Measurements from ENCODE around the gene LONP2. TPM values are rescaled to one million over a fixed set of nuclear protein-coding genes. Genes with fewer than 3 reads are reported as not detected.

LONP2 gene
- total and polyA plus RNA-seq, 2 donors, result 37.7 to 39.5 TPM

GRCh38 chr16:48247311-48247710 lies 3.2 kb downstream of the LONP2 start, which contains the start of gene ABCC11:
Gene ABCC11, minus strand, starts transcription at chr16:48247539. Its CDS starts 15,618 bp downstream, at chr16:48231921.
- peak in 2 of 9 donors; percentile 2 to 15 for DNase-seq (ENCODE audit: low read depth in 6 of 9, low spot score in 9 of 9)
- no peaks in the 10 kb centered on the region for H3K27me3 ChIP-seq (ENCODE audit: control insufficient read depth in 2 of 2, insufficient read depth in 1 of 2, low read length in 1 of 2)
- H3K27ac ChIP-seq (ENCODE audit: low read depth in 1 of 2, low read length in 1 of 2), result no peak within 1 kb of the TSS
- H3K9me3 ChIP-seq (ENCODE audit: control insufficient read depth in 2 of 2, insufficient read depth in 1 of 2, low read length in 1 of 2), result no peaks in the 10 kb centered on the region
- no peak within 1 kb of the TSS for H3K4me3 ChIP-seq (ENCODE audit: low read length in 2 of 2)
- peaks cover 5 to 7% of the 10 kb centered on the region in 2 donors for H3K4me1 ChIP-seq (ENCODE audit: control insufficient read depth in 2 of 2, insufficient read depth in 2 of 2, low read length in 2 of 2)
- WGBS, result 41% methylated on average over 4 of the region's 4 CpGs
- no peaks in the 10 kb centered on the region for H3K36me3 ChIP-seq (ENCODE audit: control insufficient read depth in 2 of 2, insufficient read depth in 2 of 2, low read length in 1 of 2)

GRCh38 chr16:48250520-48251278 lies 6.6 kb downstream of the LONP2 start:
- peaks cover 2 to 5% of the 10 kb centered on the region in 2 donors for H3K4me1 ChIP-seq (ENCODE audit: control insufficient read depth in 2 of 2, insufficient read depth in 2 of 2, low read length in 2 of 2)
- no peak overlapping the region for H3K27ac ChIP-seq (ENCODE audit: low read depth in 1 of 2, low read length in 1 of 2)

DNA sequence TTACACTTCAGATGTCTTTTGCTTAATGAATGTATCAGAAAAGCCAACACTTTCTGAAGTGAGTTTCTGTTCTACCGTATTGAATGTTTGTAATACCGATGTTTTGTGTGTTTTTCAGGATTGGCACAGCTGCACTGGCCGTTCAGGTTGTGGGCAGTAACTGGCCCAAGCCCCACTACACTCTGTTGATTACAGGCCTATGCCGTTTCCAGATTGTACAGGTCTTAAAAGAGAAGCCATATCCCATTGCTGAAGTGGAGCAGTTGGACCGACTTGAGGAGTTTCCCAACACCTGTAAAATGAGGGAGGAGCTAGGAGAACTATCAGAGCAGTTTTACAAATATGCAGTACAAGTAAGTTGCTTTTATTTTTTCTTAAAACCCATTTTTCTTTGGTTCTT lies 7.9 kb downstream of the LONP2 start:
- no peak overlapping the region for H3K4me3 ChIP-seq (ENCODE audit: low read length in 2 of 2)
- no peak overlapping the region for H3K27ac ChIP-seq (ENCODE audit: low read depth in 1 of 2, low read length in 1 of 2)
- 96% methylated on average over 5 of the region's 5 CpGs for WGBS
- H3K36me3 ChIP-seq (ENCODE audit: control insufficient read depth in 2 of 2, insufficient read depth in 2 of 2, low read length in 1 of 2), result peaks cover 3 to 7% of the 10 kb centered on the region in 2 donors
- no peak for DNase-seq (ENCODE audit: low read depth in 6 of 9, low spot score in 9 of 9)
- H3K27me3 ChIP-seq (ENCODE audit: control insufficient read depth in 2 of 2, insufficient read depth in 1 of 2, low read length in 1 of 2), result no peaks in the 10 kb centered on the region
- H3K4me1 ChIP-seq (ENCODE audit: control insufficient read depth in 2 of 2, insufficient read depth in 2 of 2, low read length in 2 of 2), result peaks cover 0 to 5% of the 10 kb centered on the region in 2 donors
- H3K9me3 ChIP-seq (ENCODE audit: control insufficient read depth in 2 of 2, insufficient read depth in 1 of 2, low read length in 1 of 2), result no peaks in the 10 kb centered on the region

More at GRCh38 chr16:48250520-48251278, 6.6 kb downstream of the LONP2 start:
- H3K9me3 ChIP-seq (ENCODE audit: control insufficient read depth in 2 of 2, insufficient read depth in 1 of 2, low read length in 1 of 2), result no peaks in the 10 kb centered on the region
- H3K27me3 ChIP-seq (ENCODE audit: control insufficient read depth in 2 of 2, insufficient read depth in 1 of 2, low read length in 1 of 2), result no peaks in the 10 kb centered on the region
- no peak for DNase-seq (ENCODE audit: low read depth in 6 of 9, low spot score in 9 of 9)
- no peak overlapping the region for H3K4me3 ChIP-seq (ENCODE audit: low read length in 2 of 2)
- peaks cover 3 to 7% of the 10 kb centered on the region in 2 donors for H3K36me3 ChIP-seq (ENCODE audit: control insufficient read depth in 2 of 2, insufficient read depth in 2 of 2, low read length in 1 of 2)
- 98% methylated on average over 5 of the region's 5 CpGs for WGBS

DNA sequence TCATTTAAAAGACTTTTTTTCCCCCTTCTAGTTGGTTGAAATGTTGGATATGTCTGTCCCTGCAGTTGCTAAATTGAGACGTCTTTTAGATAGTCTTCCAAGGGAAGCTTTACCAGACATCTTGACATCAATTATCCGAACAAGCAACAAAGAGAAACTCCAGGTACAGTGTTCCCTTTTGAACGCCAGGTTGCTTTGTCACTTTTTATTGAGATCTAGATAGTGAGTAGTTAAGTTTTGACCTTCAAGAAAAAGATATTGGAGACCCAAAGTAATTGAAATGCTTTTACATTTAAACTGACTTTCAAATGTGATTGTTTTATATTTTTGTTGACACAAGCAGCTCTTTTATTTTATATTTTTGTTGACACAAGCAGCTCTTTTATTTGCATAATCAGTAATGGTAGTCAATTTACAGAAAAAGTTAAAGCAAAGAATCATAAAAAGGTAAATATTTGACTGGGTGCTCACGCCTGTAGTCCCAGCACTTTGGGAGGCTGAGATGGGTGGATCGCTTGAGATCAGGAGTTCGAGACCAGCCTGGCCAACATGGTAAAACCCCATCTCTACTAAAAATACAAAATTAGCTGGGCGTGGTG lies 12.6 kb downstream of the LONP2 start:
- no peak overlapping the region for H3K4me3 ChIP-seq (ENCODE audit: low read length in 2 of 2)
- WGBS, result 98% methylated on average over 7 of the region's 7 CpGs
- H3K27ac ChIP-seq (ENCODE audit: low read depth in 1 of 2, low read length in 1 of 2), result no peak overlapping the region
- H3K27me3 ChIP-seq (ENCODE audit: control insufficient read depth in 2 of 2, insufficient read depth in 1 of 2, low read length in 1 of 2), result no peaks in the 10 kb centered on the region
- peaks cover 9 to 10% of the 10 kb centered on the region in 2 donors for H3K36me3 ChIP-seq (ENCODE audit: control insufficient read depth in 2 of 2, insufficient read depth in 2 of 2, low read length in 1 of 2)
- DNase-seq (ENCODE audit: low read depth in 6 of 9, low spot score in 9 of 9), result no peak
- no peaks in the 10 kb centered on the region for H3K9me3 ChIP-seq (ENCODE audit: control insufficient read depth in 2 of 2, insufficient read depth in 1 of 2, low read length in 1 of 2)
- H3K4me1 ChIP-seq (ENCODE audit: control insufficient read depth in 2 of 2, insufficient read depth in 2 of 2, low read length in 2 of 2), result no peaks in the 10 kb centered on the region

GRCh38 chr16:48261569-48261968 lies 17.5 kb downstream of the LONP2 start:
- Histone ChIP-seq H3K27ac (ENCODE audit: low read depth in 1 of 2, low read length in 1 of 2) (no peak overlapping the region), H3K9me3 (ENCODE audit: control insufficient read depth in 2 of 2, insufficient read depth in 1 of 2, low read length in 1 of 2) (no peaks in the 10 kb centered on the region), H3K27me3 (ENCODE audit: control insufficient read depth in 2 of 2, insufficient read depth in 1 of 2, low read length in 1 of 2) (no peaks in the 10 kb centered on the region), H3K4me3 (ENCODE audit: low read length in 2 of 2) (no peak overlapping the region), H3K36me3 (ENCODE audit: control insufficient read depth in 2 of 2, insufficient read depth in 2 of 2, low read length in 1 of 2) (peaks cover 15 to 19% of the 10 kb centered on the region in 2 donors), H3K4me1 (ENCODE audit: control insufficient read depth in 2 of 2, insufficient read depth in 2 of 2, low read length in 2 of 2) (no peaks in the 10 kb centered on the region)
- WGBS, result 98% methylated on average over 1 of the region's 1 CpG
- DNase-seq (ENCODE audit: low read depth in 6 of 9, low spot score in 9 of 9), result no peak

DNA sequence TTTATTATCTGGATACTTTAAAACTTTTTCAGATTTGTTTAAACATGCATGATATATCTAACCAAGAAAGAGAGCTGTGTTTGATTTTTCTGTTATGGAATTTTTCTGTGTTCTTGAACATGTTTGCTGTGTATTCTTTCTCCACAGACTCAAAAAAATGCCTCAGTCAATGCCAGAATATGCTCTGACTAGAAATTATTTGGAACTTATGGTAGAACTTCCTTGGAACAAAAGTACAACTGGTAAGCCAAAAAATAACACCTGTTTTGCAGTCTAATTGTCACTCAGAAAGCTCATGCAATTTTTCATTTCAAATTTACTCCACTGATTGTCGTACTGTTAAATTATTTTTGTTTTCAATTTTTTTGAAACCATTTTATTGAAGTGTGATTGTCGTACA lies 18.5 kb downstream of the LONP2 start:
- H3K36me3 ChIP-seq (ENCODE audit: control insufficient read depth in 2 of 2, insufficient read depth in 2 of 2, low read length in 1 of 2), result peaks cover 15 to 19% of the 10 kb centered on the region in 2 donors
- 96% methylated on average over 2 of the region's 2 CpGs for WGBS
- H3K4me1 ChIP-seq (ENCODE audit: control insufficient read depth in 2 of 2, insufficient read depth in 2 of 2, low read length in 2 of 2), result no peaks in the 10 kb centered on the region
- H3K27ac ChIP-seq (ENCODE audit: low read depth in 1 of 2, low read length in 1 of 2), result no peak overlapping the region
- DNase-seq (ENCODE audit: low read depth in 6 of 9, low spot score in 9 of 9), result no peak
- no peak overlapping the region for H3K4me3 ChIP-seq (ENCODE audit: low read length in 2 of 2)
- no peaks in the 10 kb centered on the region for H3K27me3 ChIP-seq (ENCODE audit: control insufficient read depth in 2 of 2, insufficient read depth in 1 of 2, low read length in 1 of 2)
- H3K9me3 ChIP-seq (ENCODE audit: control insufficient read depth in 2 of 2, insufficient read depth in 1 of 2, low read length in 1 of 2), result no peaks in the 10 kb centered on the region

GRCh38 chr16:48269011-48269410 lies 24.9 kb downstream of the LONP2 start:
- H3K36me3 ChIP-seq (ENCODE audit: control insufficient read depth in 2 of 2, insufficient read depth in 2 of 2, low read length in 1 of 2), result peaks cover 12 to 25% of the 10 kb centered on the region in 2 donors
- H3K9me3 ChIP-seq (ENCODE audit: control insufficient read depth in 2 of 2, insufficient read depth in 1 of 2, low read length in 1 of 2), result no peaks in the 10 kb centered on the region
- H3K4me1 ChIP-seq (ENCODE audit: control insufficient read depth in 2 of 2, insufficient read depth in 2 of 2, low read length in 2 of 2), result no peaks in the 10 kb centered on the region
- no peak overlapping the region for H3K27ac ChIP-seq (ENCODE audit: low read depth in 1 of 2, low read length in 1 of 2)
- H3K4me3 ChIP-seq (ENCODE audit: low read length in 2 of 2), result no peak overlapping the region
- H3K27me3 ChIP-seq (ENCODE audit: control insufficient read depth in 2 of 2, insufficient read depth in 1 of 2, low read length in 1 of 2), result no peaks in the 10 kb centered on the region
- no peak for DNase-seq (ENCODE audit: low read depth in 6 of 9, low spot score in 9 of 9)

DNA sequence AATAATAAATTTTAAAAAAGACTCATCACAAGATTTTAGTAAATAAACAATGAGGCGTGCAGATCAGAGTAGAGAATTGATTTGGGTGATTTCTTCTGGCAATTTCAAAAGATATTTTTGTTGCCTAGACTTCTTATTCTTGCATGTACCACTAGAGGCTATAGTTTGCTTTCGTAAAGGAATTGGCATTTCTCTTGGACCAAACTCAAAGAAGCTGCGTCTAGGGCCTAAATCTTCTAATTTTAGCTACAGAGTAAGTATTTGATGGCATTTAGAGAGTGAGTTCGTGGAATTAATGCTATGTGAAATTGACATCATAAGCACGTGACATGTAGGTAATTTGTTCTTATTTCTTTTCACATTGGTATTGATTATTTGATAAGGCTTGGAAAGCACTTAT lies 27.6 kb downstream of the LONP2 start:
- Histone ChIP-seq H3K36me3 (ENCODE audit: control insufficient read depth in 2 of 2, insufficient read depth in 2 of 2, low read length in 1 of 2) (peaks cover 11 to 26% of the 10 kb centered on the region in 2 donors), H3K27ac (ENCODE audit: low read depth in 1 of 2, low read length in 1 of 2) (no peak overlapping the region), H3K9me3 (ENCODE audit: control insufficient read depth in 2 of 2, insufficient read depth in 1 of 2, low read length in 1 of 2) (no peaks in the 10 kb centered on the region), H3K4me1 (ENCODE audit: control insufficient read depth in 2 of 2, insufficient read depth in 2 of 2, low read length in 2 of 2) (no peaks in the 10 kb centered on the region), H3K27me3 (ENCODE audit: control insufficient read depth in 2 of 2, insufficient read depth in 1 of 2, low read length in 1 of 2) (no peaks in the 10 kb centered on the region), H3K4me3 (ENCODE audit: low read length in 2 of 2) (no peak overlapping the region)
- WGBS, result 95% methylated on average over 5 of the region's 5 CpGs
- DNase-seq (ENCODE audit: low read depth in 6 of 9, low spot score in 9 of 9), result no peak

GRCh38 chr16:48272837-48273421 lies 28.8 kb downstream of the LONP2 start:
- Histone ChIP-seq H3K9me3 (ENCODE audit: control insufficient read depth in 2 of 2, insufficient read depth in 1 of 2, low read length in 1 of 2) (no peaks in the 10 kb centered on the region), H3K4me3 (ENCODE audit: low read length in 2 of 2) (no peak overlapping the region), H3K27me3 (ENCODE audit: control insufficient read depth in 2 of 2, insufficient read depth in 1 of 2, low read length in 1 of 2) (no peaks in the 10 kb centered on the region), H3K27ac (ENCODE audit: low read depth in 1 of 2, low read length in 1 of 2) (no peak overlapping the region), H3K36me3 (ENCODE audit: control insufficient read depth in 2 of 2, insufficient read depth in 2 of 2, low read length in 1 of 2) (peaks cover 17 to 26% of the 10 kb centered on the region in 2 donors), H3K4me1 (ENCODE audit: control insufficient read depth in 2 of 2, insufficient read depth in 2 of 2, low read length in 2 of 2) (no peaks in the 10 kb centered on the region)
- whole genome bisulfite sequencing, result 95% methylated on average over 8 of the region's 8 CpGs
- DNase-seq (ENCODE audit: low read depth in 6 of 9, low spot score in 9 of 9), result no peak

Data from thymus (tissue), 11 donors.